ENCODE measurements around the gene RBFOX1.

Gene RBFOX1

DNA sequence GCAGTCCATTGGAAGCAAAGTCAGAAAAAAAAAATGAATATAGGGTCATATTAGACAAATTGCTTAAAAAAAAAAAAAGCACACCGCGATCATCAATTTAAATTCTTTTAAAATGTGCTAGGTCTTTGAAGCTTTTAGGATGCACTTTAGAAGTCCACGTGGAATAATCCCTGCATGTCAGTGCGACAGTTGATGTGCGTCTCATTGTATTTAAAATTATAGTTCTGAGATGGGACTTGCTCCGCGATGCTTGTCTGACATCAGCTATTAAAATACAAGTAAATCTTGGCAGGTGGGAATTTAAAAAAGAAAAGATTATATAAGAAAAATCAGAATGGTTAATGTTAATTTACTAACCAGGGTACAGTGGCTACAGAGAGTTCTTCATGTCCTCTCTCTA, 105.2 kb downstream of the RBFOX1 start:
- no peaks in the 10 kb centered on the region for H3K36me3 Mint-ChIP-seq (ENCODE audit: low read depth)
- H3K4me1 Mint-ChIP-seq (ENCODE audit: low read depth), result no peaks in the 10 kb centered on the region
- H3K9me3 Mint-ChIP-seq, result peaks cover 19% of the 10 kb centered on the region
- no peaks in the 10 kb centered on the region for H3K27me3 Mint-ChIP-seq
- no peak overlapping the region for H3K27ac Mint-ChIP-seq
- no peak overlapping the region for H3K4me3 Mint-ChIP-seq

DNA sequence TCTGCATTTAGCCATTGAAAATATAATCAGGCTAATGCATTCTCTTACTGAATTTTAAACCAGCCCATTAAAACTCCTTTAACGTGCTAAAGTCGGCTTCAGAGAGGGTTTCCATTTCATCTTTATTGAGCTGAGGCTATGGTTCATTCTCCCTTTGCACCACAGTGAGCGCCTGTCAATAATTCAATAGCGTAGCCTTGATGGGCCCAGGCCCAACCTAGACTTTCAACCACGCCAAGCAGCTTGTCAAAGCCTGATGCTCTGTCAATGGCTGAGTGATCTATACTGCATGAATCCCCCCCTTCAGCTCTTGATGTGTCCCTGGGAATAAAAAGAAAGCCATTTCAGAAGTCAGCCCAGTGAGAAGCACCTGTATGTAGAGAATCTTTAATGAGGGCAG, 106.0 kb downstream of the RBFOX1 start:
- no peaks in the 10 kb centered on the region for H3K27me3 Mint-ChIP-seq
- H3K4me3 Mint-ChIP-seq, result no peak overlapping the region
- no peaks in the 10 kb centered on the region for H3K4me1 Mint-ChIP-seq (ENCODE audit: low read depth)
- H3K27ac Mint-ChIP-seq, result no peak overlapping the region
- H3K9me3 Mint-ChIP-seq, result peaks cover 15% of the 10 kb centered on the region
- no peaks in the 10 kb centered on the region for H3K36me3 Mint-ChIP-seq (ENCODE audit: low read depth)

DNA sequence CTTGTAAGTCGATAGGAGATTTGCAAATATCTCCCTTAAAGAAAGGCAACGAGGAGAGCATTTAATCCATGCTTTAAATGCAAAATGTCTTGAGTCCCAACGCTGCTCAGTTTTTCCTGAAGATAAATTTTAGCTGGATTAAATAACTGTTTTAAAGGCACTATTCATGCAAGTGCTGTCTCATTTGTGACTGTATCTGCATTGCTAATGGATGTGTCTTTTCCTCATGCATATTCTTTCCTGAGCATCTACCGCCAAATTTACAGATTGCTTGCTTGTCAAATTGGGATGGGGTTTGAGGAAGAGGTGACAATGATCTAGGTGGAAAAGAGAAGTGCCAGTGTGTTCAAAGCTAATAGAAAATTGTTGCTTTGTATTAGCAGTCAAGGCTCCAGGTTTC, 106.9 kb downstream of the RBFOX1 start:
- H3K4me3 Mint-ChIP-seq, result no peak overlapping the region
- H3K4me1 Mint-ChIP-seq (ENCODE audit: low read depth), result no peaks in the 10 kb centered on the region
- no peak overlapping the region for H3K27ac Mint-ChIP-seq
- no peaks in the 10 kb centered on the region for H3K36me3 Mint-ChIP-seq (ENCODE audit: low read depth)
- H3K9me3 Mint-ChIP-seq, result peaks cover 11% of the 10 kb centered on the region
- no peaks in the 10 kb centered on the region for H3K27me3 Mint-ChIP-seq

DNA sequence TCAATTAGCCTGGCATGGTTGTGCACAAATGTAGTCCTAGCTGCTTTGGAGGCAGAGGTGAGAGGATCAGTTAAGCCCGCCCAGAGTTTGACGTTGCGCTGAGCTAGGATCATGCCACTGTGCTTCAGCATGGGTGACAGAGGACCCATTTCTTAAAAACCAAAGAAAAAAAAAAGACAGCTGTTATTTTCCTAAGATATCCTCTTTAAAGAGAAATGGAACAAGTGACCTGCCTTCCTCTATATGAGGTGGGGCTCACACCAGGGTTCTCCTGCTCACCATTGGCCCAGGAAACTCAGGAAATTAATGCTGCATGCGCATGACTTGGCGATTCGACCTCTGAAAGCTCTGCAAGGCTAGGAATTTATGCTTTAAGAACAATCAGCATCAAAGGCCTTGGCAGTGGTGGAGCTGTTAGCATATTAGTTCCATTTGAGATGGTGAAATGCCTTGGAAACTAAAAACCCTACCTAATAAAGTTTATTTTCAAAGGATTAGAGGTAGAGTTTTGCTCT, 108.3 kb downstream of the RBFOX1 start:
- Mint-ChIP-seq H3K27me3 (no peaks in the 10 kb centered on the region), H3K4me3 (no peak overlapping the region), H3K27ac (no peak overlapping the region), H3K4me1 (ENCODE audit: low read depth) (no peaks in the 10 kb centered on the region), H3K9me3 (peaks cover 11% of the 10 kb centered on the region), H3K36me3 (ENCODE audit: low read depth) (no peaks in the 10 kb centered on the region)

DNA sequence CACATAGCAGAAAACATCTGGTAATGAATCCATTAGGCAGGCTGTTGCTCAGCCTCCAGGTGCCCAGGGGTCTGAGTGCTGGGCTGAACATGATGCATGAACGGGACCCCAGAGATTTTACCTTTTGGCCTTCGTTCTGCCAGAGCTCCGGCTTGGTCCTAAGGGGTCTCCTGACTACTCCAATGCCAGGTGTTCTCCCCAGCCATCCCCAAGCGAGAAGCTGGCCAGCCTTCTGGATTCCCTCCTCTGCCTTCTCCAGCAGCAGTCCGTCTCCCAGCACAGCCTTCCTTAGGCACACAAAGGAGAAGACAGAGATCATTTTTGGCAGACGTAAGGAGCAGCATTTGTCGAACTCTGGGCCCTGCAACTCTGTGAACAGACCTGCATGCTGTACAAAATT, 109.4 kb downstream of the RBFOX1 start:
- Mint-ChIP-seq H3K4me3 (no peak overlapping the region), H3K27me3 (no peaks in the 10 kb centered on the region), H3K27ac (no peak overlapping the region), H3K4me1 (ENCODE audit: low read depth) (no peaks in the 10 kb centered on the region), H3K9me3 (peaks cover 7% of the 10 kb centered on the region), H3K36me3 (ENCODE audit: low read depth) (no peaks in the 10 kb centered on the region)

DNA sequence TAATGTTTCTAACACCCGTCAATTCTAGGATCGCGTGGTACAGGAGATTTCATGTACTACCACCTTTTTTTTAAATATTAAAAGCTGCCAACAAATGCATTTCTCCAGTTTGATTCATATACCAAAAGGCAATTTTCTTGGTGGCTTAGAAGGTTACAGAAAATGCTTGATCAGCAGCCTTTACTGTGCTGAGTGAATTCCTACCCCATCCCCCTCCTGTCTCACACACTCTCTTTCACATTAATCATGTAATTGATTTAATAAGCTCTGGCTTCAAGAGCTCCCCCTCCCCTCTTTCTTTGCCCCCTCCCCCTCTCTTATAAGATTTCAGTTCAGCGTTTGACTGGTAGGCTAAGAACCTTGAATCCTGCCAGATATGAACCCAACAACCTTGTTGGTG, 110.5 kb downstream of the RBFOX1 start:
- H3K4me1 Mint-ChIP-seq (ENCODE audit: low read depth), result no peaks in the 10 kb centered on the region
- H3K27me3 Mint-ChIP-seq, result no peaks in the 10 kb centered on the region
- H3K4me3 Mint-ChIP-seq, result no peak overlapping the region
- peaks cover 7% of the 10 kb centered on the region for H3K9me3 Mint-ChIP-seq
- no peak overlapping the region for H3K27ac Mint-ChIP-seq
- H3K36me3 Mint-ChIP-seq (ENCODE audit: low read depth), result no peaks in the 10 kb centered on the region

DNA sequence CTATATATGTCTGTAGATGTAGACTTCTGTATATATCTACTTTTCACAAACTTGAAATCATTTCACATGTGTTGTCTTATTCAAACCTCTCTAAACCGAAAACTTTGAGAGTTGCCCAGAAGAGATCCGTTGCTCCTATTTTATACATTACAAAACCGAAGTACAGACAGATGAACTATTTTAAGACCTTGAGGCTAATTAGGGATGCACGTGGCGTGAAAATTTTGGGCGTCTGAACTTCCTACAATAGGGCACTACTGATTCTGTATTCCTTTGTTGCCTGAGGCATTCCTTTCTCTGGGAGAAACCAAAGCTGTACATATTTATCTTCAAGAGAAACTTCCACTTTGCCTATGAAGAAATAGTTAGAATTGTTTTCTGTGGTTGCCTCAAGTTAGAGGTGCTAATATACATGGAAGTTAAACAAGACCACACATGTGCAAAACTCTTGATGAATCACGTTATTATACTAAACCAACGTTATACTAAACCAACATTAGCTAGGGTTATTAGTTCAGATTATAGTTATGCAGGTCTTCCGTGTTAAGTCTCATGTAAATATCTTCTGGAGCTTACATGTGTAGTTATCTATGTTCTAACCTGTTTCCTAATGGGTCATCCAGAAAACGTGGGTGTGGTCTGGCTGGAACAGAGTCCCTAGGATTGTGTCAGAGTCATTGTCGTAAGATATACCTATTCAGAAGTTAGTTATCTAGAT, 111.2 kb downstream of the RBFOX1 start:
- Mint-ChIP-seq H3K4me1 (ENCODE audit: low read depth) (no peaks in the 10 kb centered on the region), H3K4me3 (no peak overlapping the region), H3K36me3 (ENCODE audit: low read depth) (no peaks in the 10 kb centered on the region), H3K27ac (no peak overlapping the region), H3K9me3 (peaks cover 7% of the 10 kb centered on the region), H3K27me3 (no peaks in the 10 kb centered on the region)

DNA sequence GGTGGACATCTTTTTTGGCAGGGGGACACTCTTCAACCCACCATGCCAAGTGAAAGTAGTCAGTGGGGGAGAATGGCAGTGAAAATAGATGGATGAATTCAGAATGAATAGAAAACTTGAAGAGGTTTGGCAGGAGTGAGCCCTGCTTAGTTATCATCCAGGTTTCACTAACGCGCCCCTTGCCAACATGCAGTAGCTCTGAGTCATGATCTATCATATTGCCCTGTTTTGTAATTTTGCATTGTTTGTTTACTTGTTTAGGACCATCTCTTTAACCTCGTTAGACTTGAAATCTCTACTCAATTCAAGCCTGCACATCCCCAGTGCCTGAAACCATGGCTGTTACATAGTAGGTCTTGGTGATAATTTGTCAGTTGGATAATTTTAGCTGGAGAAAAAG, 116.7 kb downstream of the RBFOX1 start:
- no peak overlapping the region for H3K27ac Mint-ChIP-seq
- no peak overlapping the region for H3K4me3 Mint-ChIP-seq
- H3K27me3 Mint-ChIP-seq, result no peaks in the 10 kb centered on the region
- H3K36me3 Mint-ChIP-seq (ENCODE audit: low read depth), result no peaks in the 10 kb centered on the region
- H3K9me3 Mint-ChIP-seq, result peaks cover 36% of the 10 kb centered on the region
- no peaks in the 10 kb centered on the region for H3K4me1 Mint-ChIP-seq (ENCODE audit: low read depth)

DNA sequence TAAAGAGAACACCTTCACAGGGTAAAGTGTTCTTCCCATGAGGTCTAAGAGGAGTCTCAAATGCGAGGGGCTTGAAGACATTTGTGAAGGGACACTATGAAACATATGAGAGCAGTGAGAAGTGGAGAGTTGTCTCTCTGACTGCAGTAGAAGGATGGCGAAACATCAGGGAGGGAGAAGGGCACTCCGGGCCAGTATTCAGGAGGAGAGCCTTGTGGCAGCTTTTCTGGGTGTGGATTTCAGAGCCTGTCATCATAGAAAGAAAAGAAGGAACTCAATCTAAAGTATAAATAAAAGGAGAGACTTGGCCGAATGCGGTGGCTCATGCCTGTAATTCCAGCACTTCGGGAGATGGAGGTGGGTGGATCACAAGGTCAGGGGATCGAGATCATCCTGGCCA, 117.2 kb downstream of the RBFOX1 start:
- Mint-ChIP-seq H3K27ac (no peak overlapping the region), H3K4me3 (no peak overlapping the region), H3K36me3 (ENCODE audit: low read depth) (no peaks in the 10 kb centered on the region), H3K27me3 (no peaks in the 10 kb centered on the region), H3K4me1 (ENCODE audit: low read depth) (no peaks in the 10 kb centered on the region), H3K9me3 (peaks cover 39% of the 10 kb centered on the region)

DNA sequence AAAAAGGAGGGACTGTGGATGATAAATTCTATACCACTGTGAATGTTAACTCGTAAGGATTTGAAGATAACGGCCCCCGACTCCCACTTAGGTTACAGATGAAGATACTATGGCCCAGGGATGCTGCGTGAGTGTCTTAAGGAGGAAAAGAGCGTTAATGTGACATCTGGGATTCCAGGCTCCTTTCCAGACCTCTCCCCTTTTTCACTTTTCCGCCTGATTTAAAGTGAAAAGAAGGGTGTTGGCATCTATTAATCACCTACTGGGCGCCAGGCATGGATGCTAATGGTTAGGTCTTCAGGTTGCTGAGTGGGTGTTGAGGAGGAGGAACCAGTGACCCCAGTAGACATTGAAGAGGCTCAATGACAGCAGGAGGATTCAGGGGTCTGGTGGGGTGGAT, 117.8 kb downstream of the RBFOX1 start:
- H3K9me3 Mint-ChIP-seq, result peaks cover 34% of the 10 kb centered on the region
- H3K27ac Mint-ChIP-seq, result no peak overlapping the region
- no peaks in the 10 kb centered on the region for H3K4me1 Mint-ChIP-seq (ENCODE audit: low read depth)
- no peak overlapping the region for H3K4me3 Mint-ChIP-seq
- no peaks in the 10 kb centered on the region for H3K27me3 Mint-ChIP-seq
- no peaks in the 10 kb centered on the region for H3K36me3 Mint-ChIP-seq (ENCODE audit: low read depth)

DNA sequence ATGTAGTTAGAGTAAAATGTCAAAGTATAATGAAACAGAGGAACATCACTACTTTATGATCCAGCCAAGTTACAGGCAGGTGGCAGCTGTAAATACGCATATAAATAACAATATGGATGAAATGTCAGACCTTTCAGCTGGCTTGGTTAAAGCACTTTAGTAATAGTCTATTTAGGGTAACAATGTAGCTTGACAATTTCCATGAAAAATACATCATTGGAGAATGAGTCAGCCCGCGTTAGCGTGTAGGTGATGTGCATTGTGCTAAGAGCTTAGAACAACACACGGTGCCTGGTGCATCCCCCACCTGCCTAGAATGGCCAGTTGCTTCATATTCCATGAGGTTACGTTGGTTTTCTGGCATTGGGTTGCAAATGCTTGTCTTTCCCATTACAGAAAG, 119.4 kb downstream of the RBFOX1 start:
- Mint-ChIP-seq H3K27me3 (no peaks in the 10 kb centered on the region), H3K4me1 (ENCODE audit: low read depth) (no peaks in the 10 kb centered on the region), H3K9me3 (peaks cover 35% of the 10 kb centered on the region), H3K27ac (no peak overlapping the region), H3K36me3 (ENCODE audit: low read depth) (no peaks in the 10 kb centered on the region), H3K4me3 (no peak overlapping the region)

DNA sequence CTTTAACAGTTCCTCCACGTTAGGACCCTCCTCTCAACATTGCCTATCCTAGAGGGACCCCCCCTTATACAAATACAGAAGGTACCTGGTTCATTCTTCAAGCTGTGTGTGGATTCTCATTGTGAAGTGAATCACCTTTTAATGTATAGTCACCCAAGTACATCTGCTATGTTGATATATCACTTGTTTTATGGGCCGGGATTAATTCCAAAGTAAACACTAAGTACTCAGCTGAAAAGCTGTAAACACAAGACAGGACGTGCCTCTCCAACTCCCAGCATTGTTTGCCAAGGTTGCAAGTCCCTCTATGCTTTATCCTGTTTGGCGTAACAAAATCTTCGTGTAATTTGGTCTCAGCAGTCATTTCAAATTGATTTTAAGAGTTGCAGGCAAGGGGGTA, 123.6 kb downstream of the RBFOX1 start:
- Mint-ChIP-seq H3K4me3 (no peak overlapping the region), H3K27ac (no peak overlapping the region), H3K27me3 (no peaks in the 10 kb centered on the region), H3K9me3 (peaks cover 37% of the 10 kb centered on the region), H3K4me1 (ENCODE audit: low read depth) (no peaks in the 10 kb centered on the region), H3K36me3 (ENCODE audit: low read depth) (no peaks in the 10 kb centered on the region)

DNA sequence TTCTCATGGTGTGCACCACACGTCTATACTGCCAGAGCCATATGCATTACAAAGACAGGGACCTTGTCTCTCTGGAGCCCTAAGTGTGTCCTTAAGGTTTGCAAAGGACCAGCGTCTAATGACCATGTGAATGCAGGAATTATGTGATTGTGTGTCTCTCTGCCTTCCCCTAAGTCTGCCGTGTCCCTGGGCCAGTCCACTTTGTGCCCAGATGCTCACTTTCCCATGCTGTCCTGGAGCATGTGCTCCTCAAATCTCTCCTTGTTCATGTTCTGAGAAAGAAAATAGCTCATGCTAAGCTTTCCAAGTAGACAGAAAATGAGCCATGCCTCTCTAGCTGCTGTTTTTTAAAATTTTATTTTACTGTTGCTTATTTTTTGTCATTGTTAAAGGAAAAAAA, 125.5 kb downstream of the RBFOX1 start:
- Mint-ChIP-seq H3K9me3 (peaks cover 35% of the 10 kb centered on the region), H3K4me3 (no peak overlapping the region), H3K36me3 (ENCODE audit: low read depth) (no peaks in the 10 kb centered on the region), H3K27ac (no peak overlapping the region), H3K27me3 (no peaks in the 10 kb centered on the region), H3K4me1 (ENCODE audit: low read depth) (no peaks in the 10 kb centered on the region)

DNA sequence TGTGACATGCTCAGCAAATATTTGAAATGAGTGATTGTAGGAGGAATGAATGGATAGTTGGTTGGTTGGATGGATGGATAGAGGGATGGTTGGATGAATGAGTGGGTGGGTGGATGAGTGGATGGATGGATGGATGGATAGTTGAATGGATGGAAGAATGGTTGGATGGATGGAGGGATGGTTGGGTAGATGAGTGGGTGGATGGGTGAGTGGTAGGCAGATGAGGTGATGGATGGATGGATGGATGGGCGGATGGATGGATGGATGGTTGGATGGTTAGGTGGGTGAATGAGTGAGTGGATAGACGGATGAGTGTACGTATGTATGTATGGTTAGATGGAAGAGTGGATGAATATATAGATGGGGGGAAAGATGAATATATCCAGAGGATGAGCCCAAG, 137.7 kb downstream of the RBFOX1 start:
- H3K27me3 Mint-ChIP-seq, result no peaks in the 10 kb centered on the region
- H3K4me3 Mint-ChIP-seq, result no peak overlapping the region
- H3K4me1 Mint-ChIP-seq (ENCODE audit: low read depth), result no peaks in the 10 kb centered on the region
- H3K9me3 Mint-ChIP-seq, result peaks cover 19% of the 10 kb centered on the region
- no peaks in the 10 kb centered on the region for H3K36me3 Mint-ChIP-seq (ENCODE audit: low read depth)
- H3K27ac Mint-ChIP-seq, result no peak overlapping the region

DNA sequence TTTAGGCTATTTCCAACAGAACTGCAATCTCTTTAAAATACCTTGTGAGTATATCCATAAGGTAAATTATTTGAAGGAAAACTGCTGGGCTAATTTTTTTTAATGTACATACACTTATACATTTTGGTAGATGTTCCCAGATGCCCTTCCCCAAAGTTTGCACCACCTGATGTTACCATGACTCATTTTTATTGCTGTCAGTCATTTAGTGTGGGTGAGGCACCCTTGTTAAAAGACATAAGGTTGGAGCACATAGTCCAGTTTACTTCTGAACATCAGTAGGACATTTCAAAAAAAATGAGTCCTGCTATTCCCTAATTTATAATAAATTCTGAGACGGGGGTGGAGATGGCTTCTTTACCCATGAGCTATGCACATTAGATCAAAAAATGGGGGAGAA, 138.6 kb downstream of the RBFOX1 start:
- Mint-ChIP-seq H3K27ac (no peak overlapping the region), H3K4me3 (no peak overlapping the region), H3K36me3 (ENCODE audit: low read depth) (no peaks in the 10 kb centered on the region), H3K9me3 (peaks cover 19% of the 10 kb centered on the region), H3K4me1 (ENCODE audit: low read depth) (no peaks in the 10 kb centered on the region), H3K27me3 (no peaks in the 10 kb centered on the region)

DNA sequence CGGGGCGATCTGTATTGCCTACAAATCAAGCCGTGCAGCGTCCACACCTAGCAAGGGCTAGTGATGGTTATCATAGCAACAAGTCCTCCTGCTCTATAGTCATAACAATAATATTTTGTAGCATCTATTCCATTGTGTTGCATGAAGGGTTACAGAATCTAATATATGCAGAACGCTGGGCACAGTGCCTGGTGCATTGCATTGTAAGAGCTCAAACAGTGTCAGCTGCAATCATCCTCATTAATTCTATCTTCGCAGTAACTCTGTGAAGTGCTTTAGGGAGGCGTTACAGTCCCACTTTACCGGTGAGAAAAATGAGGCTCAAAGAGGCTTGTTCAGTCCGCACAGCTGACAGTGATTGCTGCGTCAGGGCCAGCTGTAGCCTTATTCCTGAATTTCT, 149.4 kb downstream of the RBFOX1 start:
- Mint-ChIP-seq H3K4me1 (ENCODE audit: low read depth) (no peaks in the 10 kb centered on the region), H3K36me3 (ENCODE audit: low read depth) (no peaks in the 10 kb centered on the region), H3K27ac (no peak overlapping the region)

More for the DNA sequence above, 149.4 kb downstream of the RBFOX1 start:
- Mint-ChIP-seq H3K9me3 (peaks cover 1% of the 10 kb centered on the region), H3K4me3 (no peak overlapping the region), H3K27me3 (no peaks in the 10 kb centered on the region)
